Iris pigment epithelial cell (primary cell): ENCODE measurements around the gene IL1B.
A peak's percentile ranks its signal among the peaks of the same experiment; 100 is the strongest.

Experiments used
- DNase-seq: peaks from one replicate; pipeline ENCODE4 v3.0.0-alpha.2; 2011; ENCODE audit warnings: low read depth

IL1B gene

GRCh38 chr2:112803691-112804521 is 32.7 kb downstream of the IL1B start:
- peak; percentile 94 for DNase-seq

- DNase-seq = no peak
Measured at GRCh38 chr2:112800881-112801583, 35.5 kb downstream of the IL1B start.

- DNase-seq = peak; percentile 37
Measured at GRCh38 chr2:112798979-112799975, 37.3 kb downstream of the IL1B start.

GRCh38 chr2:112796486-112796885 is 40.1 kb downstream of the IL1B start:
- DNase-seq = no peak

GRCh38 chr2:112795774-112796173 is 40.8 kb downstream of the IL1B start:
- no peak for DNase-seq

- no peak for DNase-seq
Measured at GRCh38 chr2:112794841-112795240, 41.7 kb downstream of the IL1B start.

- peak; percentile 95 for DNase-seq
Measured at GRCh38 chr2:112794131-112794733, 42.3 kb downstream of the IL1B start.

GRCh38 chr2:112793449-112793978 is 43.1 kb downstream of the IL1B start:
- peak; percentile 46 for DNase-seq

GRCh38 chr2:112792419-112792818 is 44.2 kb downstream of the IL1B start:
- no peak for DNase-seq

- DNase-seq = no peak
Measured at GRCh38 chr2:112791693-112792230, 44.8 kb downstream of the IL1B start.

- no peak for DNase-seq
Measured at GRCh38 chr2:112791019-112791418, 45.6 kb downstream of the IL1B start.

GRCh38 chr2:112790305-112790704 is 46.3 kb downstream of the IL1B start:
- no peak for DNase-seq

- DNase-seq = no peak
Measured at GRCh38 chr2:112789186-112789585, 47.4 kb downstream of the IL1B start.

GRCh38 chr2:112788653-112789052 is 47.9 kb downstream of the IL1B start:
- DNase-seq = no peak

- DNase-seq = no peak
Measured at GRCh38 chr2:112787729-112788393, 48.7 kb downstream of the IL1B start.

- no peak for DNase-seq
Measured at GRCh38 chr2:112787294-112787693, 49.3 kb downstream of the IL1B start.

GRCh38 chr2:112784199-112785189 is 52.1 kb downstream of the IL1B start, which contains the start of gene IL1A:
IL1A (minus strand) TSS chr2:112784493; CDS start chr2:112783770, 723 bp downstream.
- DNase-seq = peak; percentile 88

- no peak for DNase-seq
Measured at GRCh38 chr2:112783187-112783714, 53.3 kb downstream of the IL1B start.

GRCh38 chr2:112782234-112782799 is 54.3 kb downstream of the IL1B start:
- DNase-seq = no peak
